Adrenal gland (tissue), 5 donors: Measurements from ENCODE around the gene ETV5.

Experiments used
- CTCF ChIP-seq, 6 experiments: fragments of 450-650 bp in 4 of 6; fragments of 200-600 bp in 2 of 6; sonication (generic) in 1 of 6; IDR thresholded peaks; 1 replicate in 5 of 6; 2 replicates in 1 of 6; pipeline versions ENCODE4 v1.5.1 to v1.8.0; 2016 to 2021; ENCODE audit warnings: antibody characterized with exemption in 6 of 6, mild to moderate bottlenecking in 2 of 6, moderate library complexity in 1 of 6
- POLR2A ChIP-seq, 2 donors: fragments of 450-650 bp; IDR thresholded peaks; one replicate each; pipeline ENCODE4 v1.6.1; 2017; ENCODE audit warnings: antibody characterized with exemption in 2 of 2, mild to moderate bottlenecking in 2 of 2, moderate library complexity in 1 of 2
- donor health status: DM: no; HTN: no; CAD: no.

GRCh38 chr3:186102687-186103086, 6.2 kb downstream of the ETV5 start:
- TF ChIP-seq POLR2A (IDR thresholded peaks at IDR 0.05) (no peak), CTCF (IDR thresholded peaks at IDR 0.05) (no peak)
